Neuron (in vitro differentiated cells): Measurements from ENCODE around the gene VILL.

ENCODE experiments used
- H2AFZ ChIP-seq: one replicate; pipeline ENCODE4 v1.6.1; 2013; ENCODE audit warnings: low read depth, mild to moderate bottlenecking, inconsistent platforms, low read length, moderate library complexity
- H3K27me3 ChIP-seq: one replicate; pipeline ENCODE4 v1.6.1; 2013; ENCODE audit warnings: low read length; ENCODE audit not compliant: insufficient read depth
- H3K36me3 ChIP-seq: one replicate; pipeline ENCODE4 v1.6.1; 2013; ENCODE audit warnings: low read length; ENCODE audit not compliant: insufficient read depth
- H3K4me1 ChIP-seq: one replicate; pipeline ENCODE4 v1.6.1; 2013; ENCODE audit warnings: low read length; ENCODE audit not compliant: insufficient read depth
- H3K4me3 ChIP-seq: 2 replicates; pipeline ENCODE4 v1.5.1; 2013; ENCODE audit warnings: mild to moderate bottlenecking, low read length, moderate library complexity
- H3K9me3 ChIP-seq: one replicate; pipeline ENCODE4 v1.6.1; 2013; ENCODE audit warnings: low read length

VILL gene

GRCh38 chr3:37993067-37993455 is 2.5 kb downstream of the VILL start:
- no peak overlapping the region for H2AFZ ChIP-seq
- no peaks in the 10 kb centered on the region for H3K9me3 ChIP-seq
- H3K4me3 ChIP-seq = no peak overlapping the region
- no peaks in the 10 kb centered on the region for H3K36me3 ChIP-seq
- no peaks in the 10 kb centered on the region for H3K4me1 ChIP-seq
- peaks cover 23% of the 10 kb centered on the region for H3K27me3 ChIP-seq

GRCh38 chr3:37993460-37993819 is 2.9 kb downstream of the VILL start:
- Histone ChIP-seq H3K27me3 (peaks cover 23% of the 10 kb centered on the region), H3K4me3 (no peak overlapping the region), H3K9me3 (no peaks in the 10 kb centered on the region), H3K36me3 (no peaks in the 10 kb centered on the region), H2AFZ (no peak overlapping the region), H3K4me1 (peaks cover under 1% of the 10 kb centered on the region)

DNA sequence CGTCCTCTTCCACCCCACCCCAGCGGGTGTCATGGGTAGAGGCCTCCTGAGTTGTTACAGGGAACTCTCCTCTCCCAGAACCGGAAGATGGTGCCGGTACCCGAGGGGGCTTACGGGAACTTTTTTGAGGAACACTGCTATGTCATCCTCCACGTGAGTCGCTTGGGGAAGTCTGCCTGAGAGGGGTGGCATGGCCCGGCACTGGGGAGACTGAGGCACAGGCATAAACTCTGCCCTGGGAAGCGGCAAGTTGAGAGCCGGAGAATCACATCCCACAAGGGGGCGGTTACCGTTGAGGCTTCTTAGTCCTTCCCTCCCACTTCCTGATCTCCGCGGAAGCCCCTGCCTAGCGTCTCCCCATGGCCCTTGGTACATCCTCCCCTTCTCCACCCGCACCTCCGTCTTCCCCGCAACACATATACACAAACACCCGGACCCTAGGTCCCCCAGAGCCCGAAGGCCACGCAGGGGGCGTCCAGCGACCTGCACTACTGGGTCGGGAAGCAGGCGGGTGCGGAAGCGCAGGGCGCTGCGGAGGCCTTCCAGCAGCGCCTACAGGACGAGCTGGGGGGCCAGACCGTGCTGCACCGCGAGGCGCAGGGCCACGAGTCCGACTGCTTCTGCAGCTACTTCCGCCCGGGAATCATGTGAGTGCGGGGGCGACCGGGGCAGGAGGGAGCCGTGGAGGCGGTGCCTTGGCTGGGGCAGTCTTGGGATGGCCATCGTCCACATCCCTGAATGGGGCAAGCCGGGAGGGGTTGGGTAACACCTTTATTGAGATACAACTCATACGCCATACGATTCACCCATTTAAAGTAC is 3.4 kb downstream of the VILL start:
- no peaks in the 10 kb centered on the region for H3K36me3 ChIP-seq

DNA sequence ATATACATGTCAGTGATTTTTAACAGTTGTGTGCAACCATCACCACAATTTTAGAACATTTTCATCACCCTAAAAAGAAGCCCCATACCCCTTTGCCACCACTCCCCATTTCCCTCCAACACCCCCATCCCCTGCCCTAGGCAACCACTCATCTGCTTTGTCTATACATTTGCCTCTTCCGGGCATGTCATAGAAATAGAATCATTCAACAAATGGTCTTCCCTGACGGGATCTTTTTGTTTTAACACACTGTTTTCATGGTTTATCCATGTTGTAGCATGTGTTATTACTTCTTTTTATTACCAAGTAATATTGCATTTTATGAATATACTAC is 4.0 kb downstream of the VILL start:
- peaks cover 8% of the 10 kb centered on the region for H3K4me1 ChIP-seq
- H2AFZ ChIP-seq = no peak overlapping the region
- H3K36me3 ChIP-seq = no peaks in the 10 kb centered on the region
- no peaks in the 10 kb centered on the region for H3K9me3 ChIP-seq
- peaks cover 23% of the 10 kb centered on the region for H3K27me3 ChIP-seq
- no peak overlapping the region for H3K4me3 ChIP-seq

More for the DNA sequence above, 3.4 kb downstream of the VILL start:
- Histone ChIP-seq H3K4me3 (no peak overlapping the region), H2AFZ (no peak overlapping the region), H3K27me3 (peaks cover 23% of the 10 kb centered on the region), H3K4me1 (peaks cover 4% of the 10 kb centered on the region), H3K9me3 (no peaks in the 10 kb centered on the region)

GRCh38 chr3:37995652-37996641 is 5.4 kb downstream of the VILL start:
- Histone ChIP-seq H2AFZ (no peak overlapping the region), H3K9me3 (no peaks in the 10 kb centered on the region), H3K36me3 (no peaks in the 10 kb centered on the region), H3K27me3 (peaks cover 21% of the 10 kb centered on the region), H3K4me3 (no peak overlapping the region), H3K4me1 (peaks cover 19% of the 10 kb centered on the region)

- H2AFZ ChIP-seq = no peak overlapping the region
- no peaks in the 10 kb centered on the region for H3K36me3 ChIP-seq
- H3K4me3 ChIP-seq = no peak overlapping the region
- H3K4me1 ChIP-seq = peaks cover 24% of the 10 kb centered on the region
- peaks cover 19% of the 10 kb centered on the region for H3K27me3 ChIP-seq
- H3K9me3 ChIP-seq = no peaks in the 10 kb centered on the region
These were observed 6.3 kb downstream of the VILL start for GRCh38 chr3:37996785-37997301.

DNA sequence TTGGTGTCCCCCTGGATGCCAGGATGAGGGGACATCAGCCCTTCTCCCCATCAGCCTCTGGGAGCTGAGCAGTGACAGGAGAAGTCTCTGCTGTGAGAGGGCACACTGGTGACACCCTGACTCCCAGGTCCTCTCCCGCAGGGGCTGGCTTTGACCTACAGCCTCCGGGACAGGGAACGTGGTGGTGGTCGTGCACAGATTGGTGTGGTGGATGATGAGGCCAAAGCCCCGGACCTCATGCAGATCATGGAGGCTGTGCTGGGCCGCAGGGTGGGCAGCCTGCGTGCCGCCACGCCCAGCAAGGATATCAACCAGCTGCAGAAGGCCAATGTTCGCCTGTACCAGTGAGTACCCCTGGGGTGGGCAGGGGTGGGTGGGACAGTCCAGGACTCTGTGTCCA is 6.8 kb downstream of the VILL start:
- no peak overlapping the region for H3K4me3 ChIP-seq
- H2AFZ ChIP-seq = no peak overlapping the region
- H3K4me1 ChIP-seq = peaks cover 24% of the 10 kb centered on the region
- no peaks in the 10 kb centered on the region for H3K36me3 ChIP-seq
- H3K9me3 ChIP-seq = no peaks in the 10 kb centered on the region
- H3K27me3 ChIP-seq = peaks cover 14% of the 10 kb centered on the region

DNA sequence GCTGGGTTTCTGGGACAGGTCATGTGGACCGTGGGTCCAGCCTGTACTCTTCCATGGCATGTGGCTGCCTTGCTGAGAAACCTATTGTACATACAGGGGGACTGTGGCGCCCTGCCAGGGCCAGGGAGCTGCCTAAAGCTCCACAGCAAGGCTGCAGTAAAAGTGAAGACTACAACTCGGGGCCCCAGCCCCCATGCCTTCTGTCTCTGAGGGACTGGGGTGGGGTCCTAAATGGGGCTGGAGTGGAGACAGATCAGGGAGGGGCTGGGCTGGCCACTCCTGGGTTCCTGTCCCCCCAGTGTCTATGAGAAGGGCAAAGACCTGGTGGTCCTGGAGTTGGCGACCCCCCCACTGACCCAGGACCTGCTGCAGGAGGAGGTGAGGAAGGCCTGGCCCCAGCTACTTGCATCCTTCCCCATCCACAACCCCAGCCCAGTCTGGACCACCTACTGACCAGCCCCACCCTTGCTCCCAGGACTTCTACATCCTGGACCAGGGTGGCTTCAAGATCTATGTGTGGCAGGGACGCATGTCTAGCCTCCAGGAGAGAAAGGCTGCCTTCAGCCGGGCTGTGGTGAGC is 7.3 kb downstream of the VILL start:
- no peak overlapping the region for H2AFZ ChIP-seq
- H3K9me3 ChIP-seq = no peaks in the 10 kb centered on the region
- no peak overlapping the region for H3K4me3 ChIP-seq
- H3K36me3 ChIP-seq = no peaks in the 10 kb centered on the region
- H3K27me3 ChIP-seq = peaks cover 9% of the 10 kb centered on the region
- peaks cover 24% of the 10 kb centered on the region for H3K4me1 ChIP-seq

GRCh38 chr3:37999836-38000235 is 9.2 kb downstream of the VILL start:
- Histone ChIP-seq H3K27me3 (no peaks in the 10 kb centered on the region), H3K4me3 (no peak overlapping the region), H3K9me3 (no peaks in the 10 kb centered on the region), H3K4me1 (peaks cover 25% of the 10 kb centered on the region), H2AFZ (no peak overlapping the region), H3K36me3 (no peaks in the 10 kb centered on the region)

DNA sequence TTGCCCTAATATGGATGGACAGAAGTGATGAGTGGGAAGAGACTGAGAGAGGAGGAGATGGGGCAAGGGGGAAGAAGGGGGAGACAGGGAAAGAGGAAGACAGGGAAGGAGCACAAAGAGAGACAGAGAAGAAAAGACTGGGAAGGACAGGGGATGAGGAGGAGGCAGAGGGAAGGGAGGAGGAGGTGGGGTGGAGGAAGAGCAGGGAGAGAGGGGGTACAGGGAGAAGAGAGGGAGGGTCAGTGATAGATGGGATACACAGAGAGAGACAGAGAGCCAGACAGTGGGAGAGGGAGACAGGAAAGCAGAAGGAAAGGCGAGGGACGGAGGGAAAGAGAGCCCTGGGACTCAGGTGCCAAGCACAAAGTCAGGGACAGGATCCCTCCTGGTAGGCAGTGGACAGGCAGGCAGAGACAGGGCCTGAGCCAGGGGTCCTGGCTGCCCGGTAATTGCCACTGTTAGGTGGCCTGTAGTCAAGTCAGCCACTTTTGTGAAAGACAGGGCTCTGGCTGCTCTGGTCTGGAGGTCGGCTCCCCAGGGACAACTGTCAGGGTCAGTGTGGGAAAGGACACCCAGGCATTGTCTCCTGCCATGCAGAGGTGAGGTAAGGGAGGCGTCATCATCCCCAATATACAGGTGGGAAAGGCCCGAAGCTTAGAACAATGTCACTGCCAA is 9.8 kb downstream of the VILL start:
- H3K4me1 ChIP-seq = peaks cover 30% of the 10 kb centered on the region
- H3K4me3 ChIP-seq = no peak overlapping the region
- no peaks in the 10 kb centered on the region for H3K27me3 ChIP-seq
- no peak overlapping the region for H2AFZ ChIP-seq
- no peaks in the 10 kb centered on the region for H3K9me3 ChIP-seq
- H3K36me3 ChIP-seq = no peaks in the 10 kb centered on the region

DNA sequence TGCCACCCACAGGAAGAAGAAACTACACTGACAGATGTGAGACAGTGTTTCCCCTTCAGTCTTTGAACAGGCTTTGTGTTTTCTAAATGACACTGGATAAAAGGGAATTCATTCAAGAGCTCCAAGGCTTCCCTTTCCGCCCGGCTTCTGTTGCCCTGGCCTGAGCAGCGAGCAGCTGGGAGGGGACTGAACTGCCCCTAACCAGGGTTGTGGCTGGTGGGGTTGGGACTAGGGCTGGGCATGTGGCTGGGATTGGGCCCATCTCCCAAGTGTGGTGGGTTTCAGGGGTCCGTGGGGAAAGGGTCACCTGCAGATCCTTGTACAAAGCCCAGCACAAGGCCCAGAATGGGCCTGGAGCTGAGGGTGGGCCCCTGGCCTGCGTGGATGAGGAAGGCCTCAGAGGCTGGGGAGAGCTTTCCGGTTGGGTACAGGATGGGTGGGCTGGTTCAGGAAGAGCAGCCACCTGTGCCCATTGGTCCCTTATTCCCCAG is 10.4 kb downstream of the VILL start:
- no peaks in the 10 kb centered on the region for H3K9me3 ChIP-seq
- no peaks in the 10 kb centered on the region for H3K27me3 ChIP-seq
- no peak overlapping the region for H2AFZ ChIP-seq
- H3K4me1 ChIP-seq = peaks cover 32% of the 10 kb centered on the region
- no peak overlapping the region for H3K4me3 ChIP-seq
- no peaks in the 10 kb centered on the region for H3K36me3 ChIP-seq

DNA sequence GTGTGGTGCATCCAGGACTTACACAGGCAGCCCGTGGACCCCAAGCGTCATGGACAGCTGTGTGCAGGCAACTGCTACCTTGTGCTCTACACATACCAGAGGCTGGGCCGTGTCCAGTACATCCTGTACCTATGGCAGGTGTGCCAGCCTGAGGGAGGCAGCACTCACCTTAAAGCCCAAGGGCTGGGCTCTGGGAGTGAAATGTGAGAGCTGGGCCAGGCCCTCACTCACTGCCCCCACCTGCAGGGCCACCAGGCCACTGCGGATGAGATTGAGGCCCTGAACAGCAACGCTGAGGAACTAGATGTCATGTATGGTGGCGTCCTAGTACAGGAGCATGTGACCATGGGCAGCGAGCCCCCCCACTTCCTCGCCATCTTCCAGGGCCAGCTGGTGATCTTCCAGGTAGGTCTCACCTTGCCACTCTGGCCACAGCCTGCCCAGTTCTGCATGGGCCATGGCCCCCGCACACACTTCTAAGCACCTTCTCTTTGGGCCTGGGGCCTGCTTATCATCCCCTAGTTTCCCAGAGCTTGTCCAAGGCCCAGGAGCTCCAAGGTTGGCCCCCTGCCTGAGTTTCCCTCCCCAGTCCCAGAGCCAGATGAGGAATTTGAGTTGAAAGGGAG is 11.0 kb downstream of the VILL start:
- Histone ChIP-seq H3K4me1 (peaks cover 32% of the 10 kb centered on the region), H3K36me3 (peaks cover 1% of the 10 kb centered on the region), H3K9me3 (no peaks in the 10 kb centered on the region), H3K4me3 (no peak overlapping the region), H2AFZ (no peak overlapping the region), H3K27me3 (no peaks in the 10 kb centered on the region)
